Osteoblast (primary cell): Measurements from ENCODE around the gene CALHM5. TPM values are rescaled to one million over a fixed set of nuclear protein-coding genes. Genes with fewer than 3 reads are reported as not detected.

Experiments used
- DNase-seq: peaks from one replicate; pipeline ENCODE4 v3.0.0; 2011; ENCODE audit warnings: low spot score, mixed read lengths; ENCODE audit not compliant: insufficient read length; ENCODE audit errors: missing footprints
- H2AFZ ChIP-seq: 2 replicates; pipeline ENCODE4 v1.6.0; 2011; ENCODE audit warnings: mild to moderate bottlenecking, low read length
- H3K27ac ChIP-seq: 2 replicates; pipeline ENCODE4 v1.5.1; 2011; ENCODE audit warnings: mild to moderate bottlenecking, low read depth, low read length, moderate library complexity
- H3K27me3 ChIP-seq: 2 replicates; pipeline ENCODE4 v1.6.0; 2012; ENCODE audit warnings: mild to moderate bottlenecking, control low read depth, inconsistent platforms, low read length, moderate library complexity; ENCODE audit not compliant: insufficient read depth
- H3K36me3 ChIP-seq: 2 replicates; pipeline ENCODE4 v1.5.1; 2011; ENCODE audit warnings: mild to moderate bottlenecking, low read length, control low read depth, moderate library complexity; ENCODE audit not compliant: insufficient read depth
- H3K4me1 ChIP-seq: 2 replicates; pipeline ENCODE4 v1.5.1; 2011; ENCODE audit warnings: mild to moderate bottlenecking, low read length, control low read depth, moderate library complexity; ENCODE audit not compliant: insufficient read depth
- H3K4me2 ChIP-seq: 2 replicates; pipeline ENCODE4 v1.6.0; 2011; ENCODE audit warnings: mild to moderate bottlenecking, low read length; ENCODE audit not compliant: insufficient read depth
- H3K4me3 ChIP-seq: fragments of 200-600 bp; sonication (generic); 3 replicates; pipeline ENCODE4 v1.5.1; 2012; ENCODE audit warnings: mild to moderate bottlenecking, low read length, inconsistent platforms; ENCODE audit not compliant: insufficient read depth
- H3K79me2 ChIP-seq: 2 replicates; pipeline ENCODE4 v1.6.0; 2012; ENCODE audit warnings: mild to moderate bottlenecking, low read length, control low read depth, inconsistent platforms; ENCODE audit not compliant: insufficient read depth
- H3K9me3 ChIP-seq: 2 replicates; pipeline ENCODE4 v1.5.1; 2011; ENCODE audit warnings: low read depth, low read length, control low read depth
- H4K20me1 ChIP-seq: 2 replicates; pipeline ENCODE4 v1.6.0; 2012; ENCODE audit warnings: mild to moderate bottlenecking, low read length, control low read depth; ENCODE audit not compliant: insufficient read depth
- total RNA-seq: library from RNA; depleted of rRNA; stranded (reverse); fragments of >200 nt; gene quantifications from 2 replicates; pipeline ENCODE4 v1.2.3, GENCODE V29; 2012
- TF ChIP-seq, protein P1 (sequence below): IDR thresholded peaks from 2 replicates; pipeline ENCODE4 v1.5.1; 2011; ENCODE audit warnings: mild to moderate bottlenecking, low read depth, low read length, moderate library complexity; ENCODE audit errors: extremely low read depth

CALHM5 gene
- total RNA-seq, 1 donor, result 14.8 TPM

DNA sequence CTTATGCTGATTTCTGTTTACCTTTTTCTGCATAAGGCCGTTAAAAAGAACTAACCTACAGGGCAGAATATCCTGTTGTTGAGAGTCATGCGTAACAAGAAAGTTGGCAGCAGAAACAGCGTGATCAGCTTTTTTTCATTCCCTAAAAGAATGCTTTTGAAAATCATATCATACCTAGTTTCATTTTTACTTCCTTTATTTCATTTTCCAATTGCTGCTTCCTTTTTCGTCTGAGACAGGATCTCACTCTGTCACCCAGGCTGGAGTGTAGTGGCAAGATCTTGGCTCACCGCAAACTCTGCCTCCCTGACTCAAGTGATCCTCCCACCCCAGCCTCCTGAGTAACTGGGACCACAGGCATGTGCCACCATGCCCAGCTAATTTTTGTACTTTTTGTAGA, 46.2 kb upstream of the CALHM5 start:
- H3K27me3 ChIP-seq, result peaks cover 8% of the 10 kb centered on the region
- no peaks in the 10 kb centered on the region for H3K9me3 ChIP-seq
- TF ChIP-seq, protein P1, sequence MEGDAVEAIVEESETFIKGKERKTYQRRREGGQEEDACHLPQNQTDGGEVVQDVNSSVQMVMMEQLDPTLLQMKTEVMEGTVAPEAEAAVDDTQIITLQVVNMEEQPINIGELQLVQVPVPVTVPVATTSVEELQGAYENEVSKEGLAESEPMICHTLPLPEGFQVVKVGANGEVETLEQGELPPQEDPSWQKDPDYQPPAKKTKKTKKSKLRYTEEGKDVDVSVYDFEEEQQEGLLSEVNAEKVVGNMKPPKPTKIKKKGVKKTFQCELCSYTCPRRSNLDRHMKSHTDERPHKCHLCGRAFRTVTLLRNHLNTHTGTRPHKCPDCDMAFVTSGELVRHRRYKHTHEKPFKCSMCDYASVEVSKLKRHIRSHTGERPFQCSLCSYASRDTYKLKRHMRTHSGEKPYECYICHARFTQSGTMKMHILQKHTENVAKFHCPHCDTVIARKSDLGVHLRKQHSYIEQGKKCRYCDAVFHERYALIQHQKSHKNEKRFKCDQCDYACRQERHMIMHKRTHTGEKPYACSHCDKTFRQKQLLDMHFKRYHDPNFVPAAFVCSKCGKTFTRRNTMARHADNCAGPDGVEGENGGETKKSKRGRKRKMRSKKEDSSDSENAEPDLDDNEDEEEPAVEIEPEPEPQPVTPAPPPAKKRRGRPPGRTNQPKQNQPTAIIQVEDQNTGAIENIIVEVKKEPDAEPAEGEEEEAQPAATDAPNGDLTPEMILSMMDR, result no peak
- no peak overlapping the region for H2AFZ ChIP-seq
- DNase-seq, result no peak
- H4K20me1 ChIP-seq, result no peaks in the 10 kb centered on the region
- H3K36me3 ChIP-seq, result no peaks in the 10 kb centered on the region
- H3K27ac ChIP-seq, result no peak overlapping the region
- no peak overlapping the region for H3K4me2 ChIP-seq
- H3K79me2 ChIP-seq, result no peaks in the 10 kb centered on the region
- H3K4me1 ChIP-seq, result peaks cover 12% of the 10 kb centered on the region
- no peak overlapping the region for H3K4me3 ChIP-seq

DNA sequence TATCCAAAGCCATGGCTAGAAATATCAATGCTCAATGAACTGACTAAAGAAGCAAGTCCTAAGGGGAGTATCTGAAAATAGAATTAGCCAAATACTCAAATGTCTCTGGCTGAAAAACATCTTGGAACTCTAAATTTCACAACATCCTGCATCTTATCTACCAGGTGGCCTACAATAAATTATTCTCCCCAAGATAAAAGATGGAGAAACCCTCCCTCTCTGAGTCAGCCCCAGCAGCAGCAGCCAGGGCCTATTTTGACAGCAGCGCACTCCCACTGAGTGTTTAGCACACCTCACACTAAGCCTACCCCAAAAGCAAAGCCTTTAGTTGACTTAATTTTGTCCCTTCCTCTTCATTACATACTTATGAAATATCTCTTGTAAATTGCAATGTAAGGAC, 44.3 kb upstream of the CALHM5 start:
- Histone ChIP-seq H3K27ac (no peak overlapping the region), H2AFZ (no peak overlapping the region), H3K36me3 (no peaks in the 10 kb centered on the region), H3K9me3 (no peaks in the 10 kb centered on the region), H3K4me2 (no peak overlapping the region), H3K4me3 (no peak overlapping the region), H3K79me2 (no peaks in the 10 kb centered on the region), H3K4me1 (peaks cover 5% of the 10 kb centered on the region), H3K27me3 (peaks cover 3% of the 10 kb centered on the region), H4K20me1 (no peaks in the 10 kb centered on the region)
- DNase-seq, result no peak
- TF ChIP-seq, protein P1, result no peak

DNA sequence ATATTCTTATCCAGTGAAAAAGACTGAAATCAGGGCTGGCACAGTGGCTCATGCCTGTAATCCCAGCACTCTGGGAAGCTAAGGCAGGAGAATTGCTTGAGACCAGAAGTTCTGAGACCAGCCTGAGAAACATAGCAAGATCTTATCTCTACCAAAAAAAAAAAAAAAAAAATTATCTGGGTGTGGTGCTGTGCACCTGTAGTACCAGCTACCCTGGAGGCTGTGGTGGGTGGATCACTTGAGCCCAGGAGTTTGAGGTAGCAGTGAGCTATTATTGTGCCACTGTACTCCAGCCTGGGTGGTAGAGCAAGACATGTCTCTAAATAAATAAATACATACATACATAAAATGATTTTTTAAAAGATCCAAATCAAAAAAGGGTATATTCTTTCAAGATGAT, 43.9 kb upstream of the CALHM5 start:
- Histone ChIP-seq H3K27ac (no peak overlapping the region), H4K20me1 (no peaks in the 10 kb centered on the region), H3K9me3 (no peaks in the 10 kb centered on the region), H3K4me1 (peaks cover 1% of the 10 kb centered on the region), H3K4me3 (no peak overlapping the region), H3K36me3 (no peaks in the 10 kb centered on the region), H3K4me2 (no peak overlapping the region), H3K27me3 (peaks cover 3% of the 10 kb centered on the region), H3K79me2 (no peaks in the 10 kb centered on the region), H2AFZ (no peak overlapping the region)
- TF ChIP-seq, protein P1, result no peak
- DNase-seq, result no peak

DNA sequence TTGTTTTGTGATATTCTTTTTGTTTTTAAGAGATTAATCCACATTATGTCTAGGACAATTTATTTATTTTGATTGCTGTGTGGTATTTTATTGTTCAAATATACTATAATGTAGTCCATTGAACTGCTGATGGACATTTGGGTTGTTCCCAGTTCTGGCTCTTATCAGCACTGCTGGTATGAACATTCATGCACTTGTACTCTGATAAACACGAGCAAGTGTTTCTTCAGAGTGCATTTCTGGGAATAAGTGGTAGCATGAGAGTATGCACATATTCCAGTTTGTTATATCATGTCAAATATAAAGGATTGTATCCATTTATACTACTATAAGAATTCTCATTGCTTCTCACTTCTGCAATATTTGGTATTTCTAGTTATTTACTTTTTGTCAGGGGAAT, 43.1 kb upstream of the CALHM5 start:
- Histone ChIP-seq H3K4me2 (no peak overlapping the region), H3K27me3 (peaks cover 1% of the 10 kb centered on the region), H2AFZ (no peak overlapping the region), H4K20me1 (no peaks in the 10 kb centered on the region), H3K4me3 (no peak overlapping the region), H3K4me1 (no peaks in the 10 kb centered on the region), H3K79me2 (no peaks in the 10 kb centered on the region), H3K36me3 (no peaks in the 10 kb centered on the region), H3K9me3 (no peaks in the 10 kb centered on the region), H3K27ac (no peak overlapping the region)
- TF ChIP-seq, protein P1, result no peak
- no peak for DNase-seq
